Testis (tissue), 2 donors: ENCODE data around the gene SAMD4A.

Source experiments
- POLR2A ChIP-seq: fragments of 450-650 bp; IDR thresholded peaks from one replicate; pipeline ENCODE4 v1.6.1; 2017; ENCODE audit warnings: antibody characterized with exemption, mild to moderate bottlenecking, moderate library complexity
- TF ChIP-seq, protein P1 (sequence below), 3 experiments: fragments of 450-650 bp in 2 of 3; fragments of 200-600 bp in 1 of 3; sonication (generic) in 1 of 3; IDR thresholded peaks; one replicate each; pipeline ENCODE4 v1.5.1; 2016 to 2019; ENCODE audit warnings: antibody characterized with exemption in 3 of 3, mild to moderate bottlenecking in 2 of 3, moderate library complexity in 1 of 3

DNA sequence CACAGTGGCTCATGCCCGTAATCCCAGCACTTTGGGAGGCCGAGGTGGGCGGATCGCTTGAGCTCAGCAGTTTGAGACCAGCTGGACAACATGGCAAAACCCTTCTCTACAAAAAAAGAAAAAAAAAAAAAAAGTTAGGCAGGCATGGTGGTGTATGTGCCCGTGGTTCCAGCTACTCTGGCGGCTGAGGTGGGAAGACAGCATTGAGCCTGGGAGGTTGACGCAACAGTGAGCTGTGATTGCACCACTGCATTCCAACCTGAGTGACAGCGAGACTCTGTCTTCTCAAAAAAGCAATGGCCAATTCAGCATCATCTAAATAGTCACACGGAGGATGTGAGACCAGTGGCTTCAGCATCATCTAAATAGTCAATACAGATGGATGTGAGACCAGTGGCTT, 10.4 kb upstream of the SAMD4A start:
- TF ChIP-seq, protein P1, sequence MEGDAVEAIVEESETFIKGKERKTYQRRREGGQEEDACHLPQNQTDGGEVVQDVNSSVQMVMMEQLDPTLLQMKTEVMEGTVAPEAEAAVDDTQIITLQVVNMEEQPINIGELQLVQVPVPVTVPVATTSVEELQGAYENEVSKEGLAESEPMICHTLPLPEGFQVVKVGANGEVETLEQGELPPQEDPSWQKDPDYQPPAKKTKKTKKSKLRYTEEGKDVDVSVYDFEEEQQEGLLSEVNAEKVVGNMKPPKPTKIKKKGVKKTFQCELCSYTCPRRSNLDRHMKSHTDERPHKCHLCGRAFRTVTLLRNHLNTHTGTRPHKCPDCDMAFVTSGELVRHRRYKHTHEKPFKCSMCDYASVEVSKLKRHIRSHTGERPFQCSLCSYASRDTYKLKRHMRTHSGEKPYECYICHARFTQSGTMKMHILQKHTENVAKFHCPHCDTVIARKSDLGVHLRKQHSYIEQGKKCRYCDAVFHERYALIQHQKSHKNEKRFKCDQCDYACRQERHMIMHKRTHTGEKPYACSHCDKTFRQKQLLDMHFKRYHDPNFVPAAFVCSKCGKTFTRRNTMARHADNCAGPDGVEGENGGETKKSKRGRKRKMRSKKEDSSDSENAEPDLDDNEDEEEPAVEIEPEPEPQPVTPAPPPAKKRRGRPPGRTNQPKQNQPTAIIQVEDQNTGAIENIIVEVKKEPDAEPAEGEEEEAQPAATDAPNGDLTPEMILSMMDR (IDR thresholded peaks at IDR 0.05) = no peak
- TF ChIP-seq POLR2A = no peak
